Heart left ventricle (tissue), 16 donors: ENCODE results near the gene NFKBIB. TPM values are rescaled to one million over a fixed set of nuclear protein-coding genes. Genes with fewer than 3 reads are reported as not detected.
"Not testable (repeated sequence)": the region's sequence is repeated elsewhere in the genome, so short reads cannot be mapped to it uniquely, and the experiment has no call there.

Experiments used
- ATAC-seq, 4 donors: fragments of 200-7000 bp; cut with Tn5 transposase; one replicate each; pipeline ENCODE4 v1.9.1; 2020 to 2022; ENCODE audit warnings: moderate library complexity in 4 of 4, mild to moderate bottlenecking in 3 of 4, moderate number of reproducible peaks in 1 of 4
- DNase-seq, 5 donors: peaks; one replicate each; pipeline ENCODE4 v3.0.0-alpha.2; 2020
- H3K27ac ChIP-seq, 12 donors: fragments of 200-600 bp; sonication (generic) in 4 of 12; one replicate each; pipeline versions ENCODE4 v1.5.0 to v1.8.0; 2016 to 2022; ENCODE audit warnings: mild to moderate bottlenecking in 2 of 12
- H3K27me3 ChIP-seq, 9 donors: fragments of 200-600 bp; sonication (generic) in 2 of 9; one replicate each; pipeline versions ENCODE4 v1.5.1 to v1.8.0; 2016 to 2022; ENCODE audit warnings: mild to moderate bottlenecking in 3 of 9
- H3K36me3 ChIP-seq, 9 donors: fragments of 200-600 bp; sonication (generic) in 2 of 9; one replicate each; pipeline versions ENCODE4 v1.5.0 to v1.8.0; 2018 to 2022; ENCODE audit warnings: mild to moderate bottlenecking in 2 of 9
- H3K4me1 ChIP-seq, 12 donors: fragments of 200-600 bp; sonication (generic) in 4 of 12; one replicate each; pipeline versions ENCODE4 v1.5.0 to v1.8.0; 2016 to 2022; ENCODE audit warnings: mild to moderate bottlenecking in 3 of 12
- H3K4me3 ChIP-seq, 12 donors: fragments of 200-600 bp; sonication (generic) in 4 of 12; one replicate each; pipeline versions ENCODE4 v1.5.0 to v1.8.0; 2017 to 2022; ENCODE audit warnings: mild to moderate bottlenecking in 9 of 12, moderate library complexity in 4 of 12
- H3K9me3 ChIP-seq, 12 donors: fragments of 200-600 bp; sonication (generic) in 4 of 12; one replicate each; pipeline versions ENCODE4 v1.5.0 to v1.8.0; 2016 to 2022; ENCODE audit warnings: mild to moderate bottlenecking in 1 of 12
- POLR2A ChIP-seq, 2 donors: fragments of 450-650 bp; IDR thresholded peaks; one replicate each; pipeline ENCODE4 v1.6.1; 2017; ENCODE audit warnings: antibody characterized with exemption in 2 of 2, mild to moderate bottlenecking in 2 of 2, moderate library complexity in 2 of 2
- WGBS, 4 donors: extraction: QIAGEN DNeasy Blood & Tissue Kit in 2 of 4; methylation state at CpG; one replicate each; pipeline versions ENCODE4 v1.1.5 to v1.1.7; 2013 to 2018; 5-methylcytosine and 5-hydroxymethylcytosine counted together
- intact Hi-C, 10 donors: fragments of 100-400 bp; cut with DNase I; formaldehyde crosslinking; loops; one replicate each; pipeline versions ENCODE4 v1.11.1 to v1.14.2; 2022
- polyA plus RNA-seq, 2 donors: library from polyadenylated mRNA; stranded (reverse); fragments of 200-250 nt; gene quantifications; one replicate each; pipeline ENCODE4 v1.2.3, GENCODE V29; 2013
- total RNA-seq, 9 donors: library from RNA; depleted of rRNA in 2 of 9; stranded (reverse); fragments of >200 nt in 2 of 9; fragmentation: NEBNext Ultra II Directional in 3 of 9; extraction: Animal tissue kit (Norgen Biotek cat#: 25700) in 3 of 9; gene quantifications; one replicate each; pipeline versions ENCODE4 v1.1.0 to v1.2.4, GENCODE V29; 2016 to 2023
- TF ChIP-seq, protein P1 (sequence below), 12 donors: fragments of 200-600 bp; sonication (generic) in 4 of 12; IDR thresholded peaks; one replicate each; pipeline versions ENCODE4 v1.5.0 to v1.8.0; 2018 to 2022; ENCODE audit warnings: antibody characterized with exemption in 12 of 12, mild to moderate bottlenecking in 5 of 12
- donor health status: ischemic (EF 13 %, LVEDD 7.1; RV severe dilation, severe dysfunction).
- donor health status: healthy with polysubstance abuse.
- donor health status: DM: no; HTN: yes; CAD: no.
- donor health status: DM: no; HTN: no; CAD: no.
- donor health status: ischemic (EF 25% LVEDD 6.9; RV normal size, moderate dysfunction).
- donor health status: ischemic (EF 25% LVEDD 5.7; RV mildly dilated, moderate dysfunction).
- donor health status: healthy.
- donor health status: DM: yes; HTN: yes; CAD: no.
- donor health status: ischemic (EF 35%, LVEDD 5.7; RV mildly dilated, moderate dysfunction).
- donor health status: nonischemic (EF 11% LVEDD 7.7; RV severe dilation, severe dysfunction).
- donor health status: DM: yes; HTN: yes; CAD: no.
- donor health status: PGD.
- donor health status: ischemic (EF 29% LVEDD 5.4; RV normal size, mild dysfunction).
- donor health status: nonischemic (EF 23%, LVEDD 6.1; RV moderate dilation, normal function).

Gene NFKBIB
- total and polyA plus RNA-seq, 11 donors, result 17.2 to 90.4 (median 24.0) TPM

DNA sequence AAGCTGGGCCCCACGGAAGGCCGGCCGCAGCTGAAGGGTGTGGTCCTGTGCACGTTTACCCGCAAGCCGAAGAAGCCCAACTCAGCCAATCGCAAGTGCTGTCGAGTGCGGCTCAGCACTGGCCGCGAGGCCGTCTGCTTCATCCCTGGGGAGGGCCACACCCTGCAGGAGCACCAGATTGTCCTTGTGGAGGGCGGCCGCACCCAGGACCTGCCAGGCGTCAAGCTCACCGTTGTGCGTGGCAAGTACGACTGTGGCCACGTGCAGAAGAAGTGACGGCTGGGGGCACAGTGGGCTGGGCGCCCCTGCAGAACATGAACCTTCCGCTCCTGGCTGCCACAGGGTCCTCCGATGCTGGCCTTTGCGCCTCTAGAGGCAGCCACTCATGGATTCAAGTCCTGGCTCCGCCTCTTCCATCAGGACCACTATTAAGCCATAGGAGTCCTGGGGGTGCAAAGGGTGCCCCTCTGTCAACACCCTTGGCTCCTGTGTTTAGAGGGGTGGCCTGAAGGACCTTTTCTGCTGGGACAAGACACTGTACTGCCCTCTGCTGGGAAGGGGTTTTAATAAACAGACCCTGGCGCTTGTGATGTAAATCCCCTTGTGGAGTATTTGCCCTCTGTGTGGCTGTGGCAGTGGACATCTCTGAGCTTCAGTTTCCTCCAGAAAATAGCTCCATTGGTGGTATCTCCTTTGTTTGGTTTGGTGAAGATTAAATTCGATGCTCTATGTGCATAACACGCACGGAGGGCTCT is 32.8 kb downstream of the NFKBIB start:
- TF ChIP-seq, protein P1, sequence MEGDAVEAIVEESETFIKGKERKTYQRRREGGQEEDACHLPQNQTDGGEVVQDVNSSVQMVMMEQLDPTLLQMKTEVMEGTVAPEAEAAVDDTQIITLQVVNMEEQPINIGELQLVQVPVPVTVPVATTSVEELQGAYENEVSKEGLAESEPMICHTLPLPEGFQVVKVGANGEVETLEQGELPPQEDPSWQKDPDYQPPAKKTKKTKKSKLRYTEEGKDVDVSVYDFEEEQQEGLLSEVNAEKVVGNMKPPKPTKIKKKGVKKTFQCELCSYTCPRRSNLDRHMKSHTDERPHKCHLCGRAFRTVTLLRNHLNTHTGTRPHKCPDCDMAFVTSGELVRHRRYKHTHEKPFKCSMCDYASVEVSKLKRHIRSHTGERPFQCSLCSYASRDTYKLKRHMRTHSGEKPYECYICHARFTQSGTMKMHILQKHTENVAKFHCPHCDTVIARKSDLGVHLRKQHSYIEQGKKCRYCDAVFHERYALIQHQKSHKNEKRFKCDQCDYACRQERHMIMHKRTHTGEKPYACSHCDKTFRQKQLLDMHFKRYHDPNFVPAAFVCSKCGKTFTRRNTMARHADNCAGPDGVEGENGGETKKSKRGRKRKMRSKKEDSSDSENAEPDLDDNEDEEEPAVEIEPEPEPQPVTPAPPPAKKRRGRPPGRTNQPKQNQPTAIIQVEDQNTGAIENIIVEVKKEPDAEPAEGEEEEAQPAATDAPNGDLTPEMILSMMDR (IDR thresholded peaks at IDR 0.05), result peak; percentile 11 to 46 (median 26)
- no peak for TF ChIP-seq POLR2A (IDR thresholded peaks at IDR 0.05)
- DNase-seq (no peak), ATAC-seq (no peak)
- intact Hi-C loops, result loop anchor here in 9 of 10 donors (5.0 to 10.0 kb wide), 13 partner anchors 80 to 538 kb away; partner anchors contain the start of genes EIF3K (in 3 of the 9), MAP4K1 (in 3 of the 9) and FAM98C (in 2 of the 9)
- Histone ChIP-seq H3K27me3 (no peaks in the 10 kb centered on the region), H3K9me3 (peaks cover 0 to 11% (median 0%) of the 10 kb centered on the region in 12 donors), H3K4me3 (peak overlapping the region in 2 of 12 donors; percentile 66 to 72), H3K36me3 (peaks cover 0 to 15% (median 11%) of the 10 kb centered on the region in 9 donors), H3K27ac (no peak overlapping the region), H3K4me1 (peaks cover 4 to 43% (median 23%) of the 10 kb centered on the region in 12 donors)
- 88 to 93% (median 91%) methylated on average over 29 of the region's 29 CpGs for WGBS, 4 donors

DNA sequence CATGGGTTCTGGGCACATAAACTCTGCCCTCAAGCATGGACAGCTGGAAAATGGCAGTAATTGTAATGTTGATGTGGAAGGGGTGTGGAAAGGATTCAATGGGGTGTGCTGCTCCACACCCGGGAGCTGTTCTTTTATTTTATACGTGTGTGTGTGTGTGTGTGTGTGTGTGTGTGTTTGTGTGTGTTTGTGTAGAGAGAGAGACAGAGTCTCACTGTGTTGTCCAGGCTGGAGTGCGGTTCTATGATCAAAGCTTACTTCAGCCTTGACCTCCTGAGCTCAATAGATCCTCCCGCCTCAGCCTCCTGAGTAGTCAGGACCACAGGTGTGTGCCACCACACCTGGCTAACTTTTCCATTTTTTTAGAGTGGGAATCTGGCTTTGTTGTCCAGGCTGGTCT is 33.8 kb downstream of the NFKBIB start:
- ATAC-seq (no peak), DNase-seq (peak in 1 of 5 donors; percentile 10)
- Histone ChIP-seq H3K4me3 (no peak overlapping the region), H3K27me3 (no peaks in the 10 kb centered on the region), H3K36me3 (peaks cover 0 to 15% (median 11%) of the 10 kb centered on the region in 9 donors), H3K9me3 (peaks cover 0 to 11% (median 0%) of the 10 kb centered on the region in 12 donors), H3K4me1 (peaks cover 4 to 43% (median 23%) of the 10 kb centered on the region in 12 donors), H3K27ac (no peak overlapping the region)
- intact Hi-C loops, result loop anchor here in 9 of 10 donors (5.0 to 10.0 kb wide), 13 partner anchors 81 to 539 kb away; partner anchors contain the start of genes EIF3K (in 3 of the 9), MAP4K1 (in 3 of the 9) and FAM98C (in 2 of the 9)
- no peak for TF ChIP-seq POLR2A (IDR thresholded peaks at IDR 0.05)
- TF ChIP-seq, protein P1 (IDR thresholded peaks at IDR 0.05), result no peak
- WGBS, 4 donors, result 51 to 89% (median 75%) methylated on average over 4 of the region's 4 CpGs

DNA sequence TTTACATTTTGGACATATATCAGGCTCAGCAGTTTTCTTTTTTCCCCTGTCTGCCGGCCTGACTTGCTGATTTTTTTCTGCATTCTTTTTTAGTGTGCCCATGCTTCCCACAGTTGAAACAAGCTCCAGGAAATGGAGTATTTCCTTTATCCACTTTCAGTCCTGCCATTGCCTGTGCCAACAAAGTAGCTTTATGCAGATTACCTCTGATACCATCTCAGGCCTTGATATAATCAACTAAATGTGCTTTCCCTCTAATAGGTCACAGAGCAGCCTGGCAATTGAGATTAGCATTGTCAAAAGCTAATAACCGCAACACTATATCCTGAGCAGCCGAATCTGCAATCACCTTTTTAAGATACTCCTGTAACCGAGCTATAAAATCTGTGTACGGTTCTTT is 40.2 kb downstream of the NFKBIB start:
- 56 to 66% (median 62%) methylated on average over 5 of the region's 5 CpGs for WGBS, 4 donors

DNA sequence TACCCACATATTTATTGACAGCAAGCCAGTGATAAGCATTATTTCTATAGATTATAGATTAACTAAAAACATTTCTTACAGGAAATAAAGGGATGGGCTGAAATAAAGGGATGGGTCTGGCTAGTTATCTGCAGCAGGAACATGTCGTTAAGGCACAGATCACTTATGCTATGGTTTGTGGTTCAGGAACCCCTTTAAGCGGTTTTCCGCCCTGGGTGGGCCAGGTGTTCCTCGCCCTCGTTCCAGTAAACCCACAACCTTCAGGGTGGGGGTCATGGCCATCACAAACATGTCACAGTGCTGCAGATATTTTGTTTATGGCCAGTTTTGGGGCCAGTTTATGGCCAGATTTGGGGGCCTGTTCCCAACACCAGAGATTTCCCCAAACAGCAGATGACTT is 41.7 kb downstream of the NFKBIB start:
- 83 to 87% (median 85%) methylated on average over 5 of the region's 5 CpGs for WGBS, 4 donors
- not testable (repeated sequence) for H3K36me3 ChIP-seq, H3K9me3 ChIP-seq, H3K27me3 ChIP-seq, H3K4me3 ChIP-seq, DNase-seq, H3K4me1 ChIP-seq, ATAC-seq, H3K27ac ChIP-seq
- intact Hi-C loops, result loop anchor here in 1 of 10 donors (10.0 kb wide), 1 partner anchor 337 kb away; no protein-coding TSS in a partner anchor

More for the DNA sequence above, 40.2 kb downstream of the NFKBIB start:
- intact Hi-C loops, result loop anchor here in 8 of 10 donors (10.0 kb wide), 7 partner anchors 305 to 545 kb away; partner anchors contain the start of genes FAM98C (in 2 of the 8), EIF3K (in 1 of the 8) and MAP4K1 (in 1 of the 8)
- TF ChIP-seq POLR2A (IDR thresholded peaks at IDR 0.05), result no peak
- Histone ChIP-seq H3K4me3 (no peak overlapping the region), H3K4me1 (peaks cover 0 to 1% (median 0%) of the 10 kb centered on the region in 12 donors), H3K27me3 (no peaks in the 10 kb centered on the region), H3K9me3 (peaks cover 0 to 9% (median 0%) of the 10 kb centered on the region in 12 donors), H3K27ac (no peak overlapping the region), H3K36me3 (peaks cover 0 to 3% (median 0%) of the 10 kb centered on the region in 9 donors)
- ATAC-seq (no peak), DNase-seq (no peak)

DNA sequence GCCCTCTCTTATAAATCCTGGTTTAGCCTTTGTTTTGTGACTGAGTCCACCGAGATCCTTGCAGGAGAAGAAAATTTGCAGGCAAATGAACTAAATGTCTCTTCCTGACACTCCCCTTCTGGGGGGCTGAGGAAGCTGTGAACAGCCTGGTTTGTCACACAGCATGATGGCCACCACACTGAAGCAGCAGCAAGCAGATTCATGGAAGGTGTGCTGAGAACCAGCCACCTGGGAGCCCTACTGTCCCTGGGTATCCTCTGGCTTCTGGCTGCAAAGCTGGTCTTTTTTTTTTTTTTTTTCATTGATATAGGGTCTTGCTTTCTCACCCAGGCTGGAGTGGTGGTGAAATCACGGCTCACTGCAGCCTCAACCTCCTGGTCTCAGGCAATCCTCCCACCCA is 42.2 kb downstream of the NFKBIB start:
- H3K9me3 ChIP-seq, result no peaks in the 10 kb centered on the region
- peaks cover 0 to 3% (median 0%) of the 10 kb centered on the region in 9 donors for H3K36me3 ChIP-seq
- H3K27ac ChIP-seq, result no peak overlapping the region
- ATAC-seq, result no peak
- no peak overlapping the region for H3K4me3 ChIP-seq
- intact Hi-C loops, result loop anchor here in 1 of 10 donors (10.0 kb wide), 1 partner anchor 337 kb away; no protein-coding TSS in a partner anchor
- H3K4me1 ChIP-seq, result no peaks in the 10 kb centered on the region
- TF ChIP-seq POLR2A (IDR thresholded peaks at IDR 0.05), result no peak
- TF ChIP-seq, protein P1 (IDR thresholded peaks at IDR 0.05), result no peak
- WGBS, 4 donors, result 76 to 89% (median 84%) methylated on average over 2 of the region's 2 CpGs
- no peak for DNase-seq
- H3K27me3 ChIP-seq, result no peaks in the 10 kb centered on the region
